ENCODE results near the gene HLA-E. TPM values are rescaled to one million over a fixed set of nuclear protein-coding genes. Genes with fewer than 3 reads are reported as not detected.

HLA-E gene
- total RNA-seq, 1 donor from 2014 or later: 274 TPM

DNA sequence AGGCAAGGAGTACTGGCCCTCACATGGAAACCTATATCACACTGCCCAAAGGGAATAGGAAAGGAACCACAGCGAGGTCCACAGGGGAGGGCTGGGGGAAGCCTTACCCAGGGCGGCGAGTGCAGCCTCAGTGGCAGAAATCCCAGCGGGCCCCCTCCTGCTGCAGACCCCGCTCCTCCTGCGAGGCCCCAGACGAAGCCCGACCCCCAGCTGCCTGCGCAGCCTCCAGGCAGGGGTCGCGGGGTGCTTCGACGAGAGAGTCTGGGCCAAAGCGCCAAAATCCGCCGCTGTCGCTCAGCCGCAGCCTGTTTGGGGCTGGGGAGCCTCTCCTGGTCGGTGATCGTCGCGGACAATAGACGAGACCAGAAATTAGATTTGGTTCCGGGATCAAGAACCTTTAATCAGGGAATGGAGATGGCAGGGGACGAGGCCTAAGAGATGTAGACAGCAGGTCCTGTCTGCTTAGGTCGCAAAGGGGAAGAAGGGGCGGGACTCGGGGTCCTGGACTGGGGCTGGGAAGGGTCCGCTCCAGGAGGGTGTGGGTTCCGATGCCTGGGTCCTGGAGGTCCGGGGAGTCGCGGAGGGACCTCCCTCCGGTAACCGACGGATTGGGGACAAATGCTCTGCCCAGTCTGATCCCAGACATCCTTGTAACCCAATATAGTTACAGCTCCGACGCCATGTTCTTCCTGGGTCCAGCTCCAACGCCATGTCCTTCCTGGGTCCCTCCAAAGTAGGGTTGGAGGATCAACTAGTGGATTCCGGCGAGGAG, 36.4 kb upstream of the HLA-E start:
- no peak for DNase-seq (ENCODE audit: low spot score)
- H3K9me3 Mint-ChIP-seq (ENCODE audit: unreplicated experiment): no peaks in the 10 kb centered on the region
- TF ChIP-seq, protein P1, sequence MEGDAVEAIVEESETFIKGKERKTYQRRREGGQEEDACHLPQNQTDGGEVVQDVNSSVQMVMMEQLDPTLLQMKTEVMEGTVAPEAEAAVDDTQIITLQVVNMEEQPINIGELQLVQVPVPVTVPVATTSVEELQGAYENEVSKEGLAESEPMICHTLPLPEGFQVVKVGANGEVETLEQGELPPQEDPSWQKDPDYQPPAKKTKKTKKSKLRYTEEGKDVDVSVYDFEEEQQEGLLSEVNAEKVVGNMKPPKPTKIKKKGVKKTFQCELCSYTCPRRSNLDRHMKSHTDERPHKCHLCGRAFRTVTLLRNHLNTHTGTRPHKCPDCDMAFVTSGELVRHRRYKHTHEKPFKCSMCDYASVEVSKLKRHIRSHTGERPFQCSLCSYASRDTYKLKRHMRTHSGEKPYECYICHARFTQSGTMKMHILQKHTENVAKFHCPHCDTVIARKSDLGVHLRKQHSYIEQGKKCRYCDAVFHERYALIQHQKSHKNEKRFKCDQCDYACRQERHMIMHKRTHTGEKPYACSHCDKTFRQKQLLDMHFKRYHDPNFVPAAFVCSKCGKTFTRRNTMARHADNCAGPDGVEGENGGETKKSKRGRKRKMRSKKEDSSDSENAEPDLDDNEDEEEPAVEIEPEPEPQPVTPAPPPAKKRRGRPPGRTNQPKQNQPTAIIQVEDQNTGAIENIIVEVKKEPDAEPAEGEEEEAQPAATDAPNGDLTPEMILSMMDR (IDR thresholded peaks at IDR 0.05; ENCODE audit: unreplicated experiment): no peak

DNA sequence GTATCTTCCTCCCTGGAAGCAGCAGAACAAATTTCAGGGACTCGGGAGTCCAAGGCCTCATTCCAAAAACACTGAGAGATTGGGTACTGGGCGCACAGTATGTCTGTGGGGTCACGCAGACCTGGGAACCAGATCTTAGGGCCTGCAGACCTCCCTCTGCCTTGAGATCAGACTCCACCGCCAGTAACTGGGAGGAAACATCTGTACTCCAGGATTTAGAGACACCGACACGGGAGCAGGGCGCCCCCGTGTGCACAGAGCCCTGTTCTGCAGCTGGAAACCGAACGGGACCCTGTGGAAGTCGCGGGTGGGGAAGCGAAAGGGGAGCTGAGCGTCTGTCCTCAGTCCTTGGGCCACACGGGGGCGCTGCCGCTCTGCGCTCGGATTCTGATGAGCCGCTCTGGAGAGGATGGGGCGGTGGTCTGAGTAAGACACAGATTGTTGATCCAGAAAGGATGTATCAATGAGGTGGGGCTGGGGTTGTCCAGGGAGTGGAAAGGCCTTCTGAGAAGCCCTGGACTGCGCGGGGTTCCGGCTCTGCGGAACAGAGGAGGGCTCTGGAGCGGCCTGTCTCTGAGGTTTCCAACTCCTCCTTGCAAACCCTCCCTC, 35.7 kb upstream of the HLA-E start:
- peak; percentile 95 for DNase-seq (ENCODE audit: low spot score)
- Mint-ChIP-seq H3K4me3 (ENCODE audit: unreplicated experiment) (peak overlapping the region; percentile 31), H3K36me3 (ENCODE audit: low read depth, unreplicated experiment) (no peaks in the 10 kb centered on the region), H3K4me1 (ENCODE audit: unreplicated experiment) (peaks cover 1% of the 10 kb centered on the region), H3K27ac (ENCODE audit: unreplicated experiment) (no peak overlapping the region), H3K27me3 (ENCODE audit: unreplicated experiment) (peaks cover 15% of the 10 kb centered on the region), H3K9me3 (ENCODE audit: unreplicated experiment) (no peaks in the 10 kb centered on the region)
- TF ChIP-seq, protein P1 (IDR thresholded peaks at IDR 0.05; ENCODE audit: unreplicated experiment): peak; percentile 75

More for the DNA sequence above, 36.4 kb upstream of the HLA-E start:
- Mint-ChIP-seq H3K36me3 (ENCODE audit: low read depth, unreplicated experiment) (no peaks in the 10 kb centered on the region), H3K4me3 (ENCODE audit: unreplicated experiment) (no peak overlapping the region), H3K27me3 (ENCODE audit: unreplicated experiment) (peaks cover 15% of the 10 kb centered on the region), H3K4me1 (ENCODE audit: unreplicated experiment) (no peaks in the 10 kb centered on the region), H3K27ac (ENCODE audit: unreplicated experiment) (no peak overlapping the region)

DNA sequence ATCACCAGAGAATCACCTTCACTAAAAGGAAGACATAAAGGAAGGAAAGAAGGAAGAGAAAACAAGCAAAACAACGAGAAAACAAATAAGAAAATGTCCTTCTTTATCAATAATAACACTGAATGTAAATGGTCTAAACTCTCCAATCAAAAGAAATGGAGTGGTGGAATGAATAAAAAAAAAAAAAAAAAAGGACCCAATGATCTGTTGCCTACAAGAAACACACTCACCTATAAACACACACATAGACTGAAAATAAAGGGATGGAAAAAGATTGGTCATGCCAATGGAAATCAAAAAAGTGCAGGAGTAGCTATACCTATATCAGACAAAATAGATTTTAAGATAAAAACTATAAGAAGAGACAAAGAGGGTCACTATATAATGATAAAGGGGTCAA, 30.2 kb upstream of the HLA-E start:
- no peak overlapping the region for H3K27ac Mint-ChIP-seq (ENCODE audit: unreplicated experiment)
- no peak overlapping the region for H3K4me3 Mint-ChIP-seq (ENCODE audit: unreplicated experiment)
- DNase-seq (ENCODE audit: low spot score): no peak
- H3K9me3 Mint-ChIP-seq (ENCODE audit: unreplicated experiment): no peaks in the 10 kb centered on the region
- TF ChIP-seq, protein P1 (IDR thresholded peaks at IDR 0.05; ENCODE audit: unreplicated experiment): no peak
- no peaks in the 10 kb centered on the region for H3K36me3 Mint-ChIP-seq (ENCODE audit: low read depth, unreplicated experiment)
- H3K27me3 Mint-ChIP-seq (ENCODE audit: unreplicated experiment): peaks cover 14% of the 10 kb centered on the region
- peaks cover 10% of the 10 kb centered on the region for H3K4me1 Mint-ChIP-seq (ENCODE audit: unreplicated experiment)

DNA sequence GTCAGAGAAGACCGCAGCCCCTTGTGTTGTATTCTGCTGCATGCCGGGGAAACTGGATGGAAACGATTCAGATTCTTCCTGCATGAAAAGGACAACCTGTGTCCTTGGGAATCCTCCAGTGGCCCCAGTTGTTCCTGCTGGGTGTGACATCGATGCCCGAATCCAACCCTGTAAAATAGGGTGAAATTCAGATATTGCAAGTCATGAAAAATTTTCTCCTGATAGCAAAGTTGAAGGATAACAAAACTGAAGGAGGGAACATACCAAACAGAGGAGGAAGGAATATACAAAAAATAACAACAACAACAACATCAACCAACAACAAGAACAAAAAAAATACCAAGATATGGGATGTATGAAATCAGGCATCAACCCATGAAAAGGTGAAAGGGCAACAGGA, 28.3 kb upstream of the HLA-E start:
- Mint-ChIP-seq H3K27me3 (ENCODE audit: unreplicated experiment) (peaks cover 28% of the 10 kb centered on the region), H3K4me1 (ENCODE audit: unreplicated experiment) (peaks cover 14% of the 10 kb centered on the region), H3K9me3 (ENCODE audit: unreplicated experiment) (no peaks in the 10 kb centered on the region), H3K27ac (ENCODE audit: unreplicated experiment) (no peak overlapping the region), H3K4me3 (ENCODE audit: unreplicated experiment) (no peak overlapping the region), H3K36me3 (ENCODE audit: low read depth, unreplicated experiment) (no peaks in the 10 kb centered on the region)
- TF ChIP-seq, protein P1 (IDR thresholded peaks at IDR 0.05; ENCODE audit: unreplicated experiment): no peak
- no peak for DNase-seq (ENCODE audit: low spot score)

DNA sequence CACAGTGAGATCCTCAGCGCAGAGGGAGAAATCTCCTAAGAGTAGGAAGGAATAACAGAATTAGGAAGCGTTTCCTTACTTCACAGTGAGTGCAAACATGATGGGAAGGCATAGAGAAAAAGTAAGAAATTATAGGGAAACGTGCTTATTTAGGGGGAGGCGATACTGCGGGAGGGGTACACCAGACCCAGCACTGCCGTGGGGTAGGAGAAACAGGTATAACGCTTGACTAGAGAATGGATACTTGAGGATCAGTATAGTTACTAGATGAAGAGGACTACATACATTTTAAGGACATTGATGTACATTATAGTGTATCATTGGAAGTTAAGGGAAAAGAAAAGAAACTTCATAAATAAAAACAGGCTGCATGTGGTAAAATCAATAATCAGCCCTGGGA, 26.8 kb upstream of the HLA-E start:
- DNase-seq (ENCODE audit: low spot score): no peak
- Mint-ChIP-seq H3K9me3 (ENCODE audit: unreplicated experiment) (no peaks in the 10 kb centered on the region), H3K36me3 (ENCODE audit: low read depth, unreplicated experiment) (no peaks in the 10 kb centered on the region), H3K27me3 (ENCODE audit: unreplicated experiment) (peaks cover 32% of the 10 kb centered on the region), H3K4me1 (ENCODE audit: unreplicated experiment) (peaks cover 17% of the 10 kb centered on the region), H3K27ac (ENCODE audit: unreplicated experiment) (no peak overlapping the region), H3K4me3 (ENCODE audit: unreplicated experiment) (no peak overlapping the region)
- TF ChIP-seq, protein P1 (IDR thresholded peaks at IDR 0.05; ENCODE audit: unreplicated experiment): no peak
